PC-3 (cell line): ENCODE results near the gene DMRT1.

Experiments used
- CTCF ChIP-seq: fragments of 300-600 bp; sonication (generic); conservative IDR thresholded peaks from 2 replicates; pipeline ENCODE4 v1.5.1; 2017; ENCODE audit warnings: antibody characterized with exemption, low read depth, mild to moderate bottlenecking, low read length
- EZH2 ChIP-seq: fragments of 300-600 bp; sonication (generic); IDR thresholded peaks from one replicate; pipeline ENCODE4 v1.6.1; 2017; ENCODE audit warnings: antibody characterized with exemption, mild to moderate bottlenecking, low read length; ENCODE audit not compliant: unreplicated experiment

GRCh38 chr9:995781-996180 is 154.3 kb downstream of the DMRT1 start:
- TF ChIP-seq CTCF: no peak
- no peak for TF ChIP-seq EZH2
